ENCODE measurements around the gene LARP1. TPM values are rescaled to one million over a fixed set of nuclear protein-coding genes. Genes with fewer than 3 reads are reported as not detected.

LARP1 gene
- polyA plus RNA-seq (2013, experiment 1 of 2) = 96.5 TPM
- polyA plus RNA-seq (2013, experiment 2 of 2) = 92.3 TPM

- no CpG with 5 or more reads among the region's 75 CpGs for WGBS, 2 donors (ENCODE audit: extremely low coverage in 2 of 2, insufficient read length in 2 of 2, insufficient replicate concordance in 1 of 2)
Observed at GRCh38 chr5:154755361-154756008, at the start of gene LARP1. Gene LARP1 (plus strand): TSS chr5:154755377. CDS start chr5:154755758, 381 bp downstream.

GRCh38 chr5:154706416-154706815, 48.8 kb upstream of the LARP1 start:
- Histone ChIP-seq H2BK12ac (ENCODE audit: low read length) (no peak overlapping the region), H4K8ac (ENCODE audit: low read depth, low read length) (no peak overlapping the region), H3K79me1 (ENCODE audit: low read depth, low read length) (no peaks in the 10 kb centered on the region), H2BK5ac (ENCODE audit: low read length) (no peak overlapping the region), H3K27me3 (ENCODE audit: control insufficient read depth in 3 of 3, insufficient read depth in 3 of 3, low read depth in 1 of 3, low read length in 3 of 3) (no peaks in the 10 kb centered on the region), H4K91ac (ENCODE audit: low read depth, low read length, poor library complexity) (no peak overlapping the region), H3K4me3 (ENCODE audit: low read length in 2 of 2) (no peak overlapping the region), H3K4me2 (ENCODE audit: insufficient read depth, low read length, poor library complexity, severe bottlenecking) (no peak overlapping the region), H3K14ac (ENCODE audit: low read length) (no peak overlapping the region), H2BK15ac (ENCODE audit: low read length) (no peak overlapping the region), H3K23ac (ENCODE audit: low read depth, low read length, poor library complexity) (no peak overlapping the region), H3K9me3 (replicated peaks in 1 of 2; ENCODE audit: control insufficient read depth in 2 of 2, insufficient read depth in 1 of 2, low read depth in 1 of 2, low read length in 2 of 2) (no peaks in the 10 kb centered on the region), H3K4me1 (ENCODE audit: control insufficient read depth in 2 of 2, insufficient read depth in 1 of 2, low read depth in 1 of 2, low read length in 2 of 2) (no peaks in the 10 kb centered on the region), H2AK5ac (ENCODE audit: low read depth, low read length) (no peak overlapping the region), H2BK120ac (ENCODE audit: low read depth, low read length) (no peak overlapping the region), H3K9ac (ENCODE audit: low read depth, low read length, poor library complexity) (no peak overlapping the region), H3K18ac (ENCODE audit: low read length) (no peak overlapping the region), H3K27ac (replicated peaks; ENCODE audit: low read length) (no peak overlapping the region), H3K4ac (ENCODE audit: low read length) (no peak overlapping the region), H2AFZ (ENCODE audit: low read length) (no peak overlapping the region), H3K36me3 (replicated peaks in 1 of 2; ENCODE audit: control insufficient read depth in 2 of 2, insufficient read depth in 2 of 2, low read length in 2 of 2) (no peaks in the 10 kb centered on the region)
- DNase-seq (ENCODE audit: low spot score) = no peak
- WGBS, 2 donors (ENCODE audit: extremely low coverage in 2 of 2, insufficient read length in 2 of 2, insufficient replicate concordance in 1 of 2) = no CpG with 5 or more reads among the region's 1 CpG

More at GRCh38 chr5:154755361-154756008, at the start of gene LARP1:
- Histone ChIP-seq H3K4ac (ENCODE audit: low read length) (peak within 1 kb of the TSS; percentile 72), H2BK15ac (ENCODE audit: low read length) (peak within 1 kb of the TSS; percentile 96), H3K27ac (replicated peaks; ENCODE audit: low read length) (peak within 1 kb of the TSS; percentile 78), H3K9ac (ENCODE audit: low read depth, low read length, poor library complexity) (peak within 1 kb of the TSS; percentile 96), H2AK5ac (ENCODE audit: low read depth, low read length) (peak within 1 kb of the TSS; percentile 80), H4K8ac (ENCODE audit: low read depth, low read length) (no peak within 1 kb of the TSS), H3K36me3 (replicated peaks in 1 of 2; ENCODE audit: control insufficient read depth in 2 of 2, insufficient read depth in 2 of 2, low read length in 2 of 2) (no peaks in the 10 kb centered on the region), H3K4me2 (ENCODE audit: insufficient read depth, low read length, poor library complexity, severe bottlenecking) (peak within 1 kb of the TSS; percentile 84), H3K23ac (ENCODE audit: low read depth, low read length, poor library complexity) (peak within 1 kb of the TSS; percentile 77), H3K27me3 (ENCODE audit: control insufficient read depth in 3 of 3, insufficient read depth in 3 of 3, low read depth in 1 of 3, low read length in 3 of 3) (no peaks in the 10 kb centered on the region), H3K4me1 (ENCODE audit: control insufficient read depth in 2 of 2, insufficient read depth in 1 of 2, low read depth in 1 of 2, low read length in 2 of 2) (peaks cover 9 to 10% of the 10 kb centered on the region in 2 donors), H3K18ac (ENCODE audit: low read length) (peak within 1 kb of the TSS; percentile 99), H3K79me1 (ENCODE audit: low read depth, low read length) (peaks cover 4% of the 10 kb centered on the region), H2AFZ (ENCODE audit: low read length) (peak within 1 kb of the TSS; percentile 92), H2BK12ac (ENCODE audit: low read length) (peak within 1 kb of the TSS; percentile 63), H4K91ac (ENCODE audit: low read depth, low read length, poor library complexity) (no peak within 1 kb of the TSS), H3K14ac (ENCODE audit: low read length) (peak within 1 kb of the TSS; percentile 59), H3K9me3 (replicated peaks in 1 of 2; ENCODE audit: control insufficient read depth in 2 of 2, insufficient read depth in 1 of 2, low read depth in 1 of 2, low read length in 2 of 2) (no peaks in the 10 kb centered on the region), H2BK120ac (ENCODE audit: low read depth, low read length) (peak within 1 kb of the TSS; percentile 56), H3K4me3 (ENCODE audit: low read length in 2 of 2) (peak within 1 kb of the TSS; percentile 93 to 98), H2BK5ac (ENCODE audit: low read length) (peak within 1 kb of the TSS; percentile 99)
- peak; percentile 45 for DNase-seq (ENCODE audit: low spot score)

DNA sequence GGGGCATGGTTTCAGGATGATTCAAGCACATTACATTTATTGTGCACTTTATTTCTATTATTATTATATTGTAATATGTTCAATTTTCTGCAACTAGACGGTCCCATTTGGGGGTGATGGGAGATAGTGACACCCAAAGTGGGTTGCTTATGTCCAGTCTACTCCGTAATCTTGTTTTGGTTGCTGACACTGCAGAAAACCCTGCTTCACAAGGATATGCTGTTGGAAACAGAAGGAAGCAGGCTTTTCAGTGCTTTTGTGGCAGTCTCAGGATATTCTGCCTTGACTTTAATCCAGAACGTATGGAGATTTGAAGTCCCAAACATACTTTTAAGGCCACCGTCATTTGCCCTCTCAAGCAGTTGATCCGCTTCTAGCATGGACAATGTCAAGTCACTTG, 47.5 kb upstream of the LARP1 start:
- no peak overlapping the region for H3K9ac ChIP-seq (ENCODE audit: low read depth, low read length, poor library complexity)
- no peak overlapping the region for H3K27ac ChIP-seq (replicated peaks; ENCODE audit: low read length)
- no peaks in the 10 kb centered on the region for H3K79me1 ChIP-seq (ENCODE audit: low read depth, low read length)
- H2AFZ ChIP-seq (ENCODE audit: low read length) = no peak overlapping the region
- H3K4me3 ChIP-seq (ENCODE audit: low read length in 2 of 2) = no peak overlapping the region
- H3K23ac ChIP-seq (ENCODE audit: low read depth, low read length, poor library complexity) = no peak overlapping the region
- no peaks in the 10 kb centered on the region for H3K9me3 ChIP-seq (replicated peaks in 1 of 2; ENCODE audit: control insufficient read depth in 2 of 2, insufficient read depth in 1 of 2, low read depth in 1 of 2, low read length in 2 of 2)
- H2BK15ac ChIP-seq (ENCODE audit: low read length) = no peak overlapping the region
- H2AK5ac ChIP-seq (ENCODE audit: low read depth, low read length) = no peak overlapping the region
- H3K36me3 ChIP-seq (replicated peaks in 1 of 2; ENCODE audit: control insufficient read depth in 2 of 2, insufficient read depth in 2 of 2, low read length in 2 of 2) = no peaks in the 10 kb centered on the region
- H2BK120ac ChIP-seq (ENCODE audit: low read depth, low read length) = no peak overlapping the region
- H3K27me3 ChIP-seq (ENCODE audit: control insufficient read depth in 3 of 3, insufficient read depth in 3 of 3, low read depth in 1 of 3, low read length in 3 of 3) = no peaks in the 10 kb centered on the region
- H3K4me2 ChIP-seq (ENCODE audit: insufficient read depth, low read length, poor library complexity, severe bottlenecking) = no peak overlapping the region
- peaks cover 0 to 3% of the 10 kb centered on the region in 2 donors for H3K4me1 ChIP-seq (ENCODE audit: control insufficient read depth in 2 of 2, insufficient read depth in 1 of 2, low read depth in 1 of 2, low read length in 2 of 2)
- no peak overlapping the region for H3K4ac ChIP-seq (ENCODE audit: low read length)
- no peak overlapping the region for H3K18ac ChIP-seq (ENCODE audit: low read length)
- H4K91ac ChIP-seq (ENCODE audit: low read depth, low read length, poor library complexity) = no peak overlapping the region
- no peak overlapping the region for H2BK12ac ChIP-seq (ENCODE audit: low read length)
- no CpG with 5 or more reads among the region's 5 CpGs for WGBS, 2 donors (ENCODE audit: extremely low coverage in 2 of 2, insufficient read length in 2 of 2, insufficient replicate concordance in 1 of 2)
- H2BK5ac ChIP-seq (ENCODE audit: low read length) = no peak overlapping the region
- H4K8ac ChIP-seq (ENCODE audit: low read depth, low read length) = no peak overlapping the region
- H3K14ac ChIP-seq (ENCODE audit: low read length) = no peak overlapping the region
- no peak for DNase-seq (ENCODE audit: low spot score)

GRCh38 chr5:154708207-154708606, 47.0 kb upstream of the LARP1 start:
- H3K36me3 ChIP-seq (replicated peaks in 1 of 2; ENCODE audit: control insufficient read depth in 2 of 2, insufficient read depth in 2 of 2, low read length in 2 of 2) = no peaks in the 10 kb centered on the region

More at GRCh38 chr5:154708207-154708606, 47.0 kb upstream of the LARP1 start:
- H3K4me3 ChIP-seq (ENCODE audit: low read length in 2 of 2) = no peak overlapping the region
- no peak overlapping the region for H4K8ac ChIP-seq (ENCODE audit: low read depth, low read length)
- no peaks in the 10 kb centered on the region for H3K27me3 ChIP-seq (ENCODE audit: control insufficient read depth in 3 of 3, insufficient read depth in 3 of 3, low read depth in 1 of 3, low read length in 3 of 3)
- no peak overlapping the region for H4K91ac ChIP-seq (ENCODE audit: low read depth, low read length, poor library complexity)
- H2BK12ac ChIP-seq (ENCODE audit: low read length) = no peak overlapping the region
- H2BK120ac ChIP-seq (ENCODE audit: low read depth, low read length) = no peak overlapping the region
- H3K4me2 ChIP-seq (ENCODE audit: insufficient read depth, low read length, poor library complexity, severe bottlenecking) = no peak overlapping the region
- H2AFZ ChIP-seq (ENCODE audit: low read length) = no peak overlapping the region
- no peak overlapping the region for H2BK5ac ChIP-seq (ENCODE audit: low read length)
- no peak overlapping the region for H3K4ac ChIP-seq (ENCODE audit: low read length)
- no peak overlapping the region for H3K14ac ChIP-seq (ENCODE audit: low read length)
- no peak overlapping the region for H2AK5ac ChIP-seq (ENCODE audit: low read depth, low read length)
- no peaks in the 10 kb centered on the region for H3K9me3 ChIP-seq (replicated peaks in 1 of 2; ENCODE audit: control insufficient read depth in 2 of 2, insufficient read depth in 1 of 2, low read depth in 1 of 2, low read length in 2 of 2)
- DNase-seq (ENCODE audit: low spot score) = no peak
- WGBS, 2 donors (ENCODE audit: extremely low coverage in 2 of 2, insufficient read length in 2 of 2, insufficient replicate concordance in 1 of 2) = no CpG with 5 or more reads among the region's 6 CpGs
- H3K23ac ChIP-seq (ENCODE audit: low read depth, low read length, poor library complexity) = no peak overlapping the region
- H3K18ac ChIP-seq (ENCODE audit: low read length) = no peak overlapping the region
- H3K79me1 ChIP-seq (ENCODE audit: low read depth, low read length) = no peaks in the 10 kb centered on the region
- H3K9ac ChIP-seq (ENCODE audit: low read depth, low read length, poor library complexity) = no peak overlapping the region
- peaks cover 0 to 7% of the 10 kb centered on the region in 2 donors for H3K4me1 ChIP-seq (ENCODE audit: control insufficient read depth in 2 of 2, insufficient read depth in 1 of 2, low read depth in 1 of 2, low read length in 2 of 2)
- no peak overlapping the region for H2BK15ac ChIP-seq (ENCODE audit: low read length)
- H3K27ac ChIP-seq (replicated peaks; ENCODE audit: low read length) = no peak overlapping the region
